Neural progenitor cell (in vitro differentiated cells): ENCODE measurements around the gene KASH5. TPM values are rescaled to one million over a fixed set of nuclear protein-coding genes. Genes with fewer than 3 reads are reported as not detected.

Experiments used
- DNase-seq: peaks from one replicate; pipeline ENCODE4 v3.0.0-alpha.2; 2016; ENCODE audit warnings: low spot score
- H2AFZ ChIP-seq: fragments of 200-600 bp; sonication (generic); replicated peaks from 2 replicates; pipeline ENCODE4 v1.6.1; 2016; ENCODE audit warnings: antibody characterized with exemption
- H3F3A ChIP-seq: fragments of 200-600 bp; sonication (generic); 2 replicates; pipeline ENCODE4 v1.6.1; 2016; ENCODE audit warnings: antibody characterized with exemption, low read depth
- H3K27ac ChIP-seq: fragments of 200-600 bp; sonication (generic); 2 replicates; pipeline ENCODE4 v1.5.1; 2016; ENCODE audit warnings: mild to moderate bottlenecking
- H3K27me3 ChIP-seq: fragments of 200-600 bp; sonication (generic); 2 replicates; pipeline ENCODE4 v1.6.1; 2016; ENCODE audit warnings: mild to moderate bottlenecking, moderate library complexity
- H3K36me3 ChIP-seq: fragments of 200-600 bp; sonication (generic); 2 replicates; pipeline ENCODE4 v1.5.1; 2016
- H3K4me1 ChIP-seq: fragments of 200-600 bp; sonication (generic); 2 replicates; pipeline ENCODE4 v1.6.1; 2016; ENCODE audit warnings: mixed run types
- H3K4me2 ChIP-seq: fragments of 200-600 bp; sonication (generic); 2 replicates; pipeline ENCODE4 v1.6.1; 2016
- H3K4me3 ChIP-seq: fragments of 200-600 bp; sonication (generic); 2 replicates; pipeline ENCODE4 v1.5.1; 2016
- H3K79me2 ChIP-seq: fragments of 200-600 bp; sonication (generic); 2 replicates; pipeline ENCODE4 v1.6.1; 2016; ENCODE audit warnings: low read depth
- H3K9ac ChIP-seq: fragments of 200-600 bp; sonication (generic); 2 replicates; pipeline ENCODE4 v1.6.1; 2016
- H3K9me3 ChIP-seq: fragments of 200-600 bp; sonication (generic); 2 replicates; pipeline ENCODE4 v1.5.1; 2016; ENCODE audit warnings: low read depth
- H4K20me1 ChIP-seq: fragments of 200-600 bp; sonication (generic); 2 replicates; pipeline ENCODE4 v1.6.1; 2016; ENCODE audit warnings: low read depth
- H3K27ac Mint-ChIP-seq: 3 replicates; pipeline ENCODE4 v1.8.0; 2021; ENCODE audit warnings: mixed read lengths
- H3K27me3 Mint-ChIP-seq: 2 replicates; pipeline ENCODE4 v1.8.0; 2022; ENCODE audit warnings: low read depth, mild to moderate bottlenecking, inconsistent platforms, moderate library complexity, mixed read lengths; ENCODE audit not compliant: insufficient read depth
- H3K36me3 Mint-ChIP-seq: 3 replicates; pipeline ENCODE4 v1.8.0; 2021; ENCODE audit warnings: mixed read lengths
- H3K4me1 Mint-ChIP-seq: 3 replicates; pipeline ENCODE4 v1.8.0; 2021; ENCODE audit warnings: mixed read lengths
- H3K4me3 Mint-ChIP-seq: 3 replicates; pipeline ENCODE4 v1.8.0; 2021; ENCODE audit warnings: mild to moderate bottlenecking, moderate library complexity, mixed read lengths
- H3K9me3 Mint-ChIP-seq: 3 replicates; pipeline ENCODE4 v1.8.0; 2020; ENCODE audit warnings: mixed read lengths
- CTCF ChIP-seq: fragments of 200-600 bp; sonication (generic); IDR thresholded peaks from 2 replicates; pipeline ENCODE4 v1.5.1; 2017; ENCODE audit warnings: antibody characterized with exemption, mild to moderate bottlenecking
- EZH2 ChIP-seq: fragments of 200-600 bp; sonication (generic); IDR thresholded peaks from 2 replicates; pipeline ENCODE4 v1.6.1; 2017; ENCODE audit warnings: antibody characterized with exemption, mild to moderate bottlenecking, moderate library complexity
- EZH2phosphoT487 ChIP-seq: fragments of 200-600 bp; sonication (generic); IDR thresholded peaks from 2 replicates; pipeline ENCODE4 v1.6.1; 2017; ENCODE audit warnings: antibody characterized with exemption
- total RNA-seq: library from RNA; depleted of rRNA; stranded (reverse); fragments of >200 nt; gene quantifications from 2 replicates; pipeline ENCODE4 v1.2.3, GENCODE V29; 2015; ENCODE audit warnings: low replicate concordance

The KASH5 gene
- total RNA-seq, 1 donor from 2014 or later, result not detected

GRCh38 chr19:49415102-49415809 lies 27.2 kb downstream of the KASH5 start:
- no peak overlapping the region for H2AFZ ChIP-seq
- no peaks in the 10 kb centered on the region for H3K9me3 ChIP-seq
- peaks cover 18% of the 10 kb centered on the region for H3K27me3 ChIP-seq
- Mint-ChIP-seq H3K4me1 (peaks cover 22% of the 10 kb centered on the region), H3K4me3 (peak overlapping the region; percentile 50), H3K36me3 (no peaks in the 10 kb centered on the region), H3K9me3 (peaks cover 2% of the 10 kb centered on the region), H3K27me3 (peaks cover 42% of the 10 kb centered on the region), H3K27ac (peak overlapping the region; percentile 15)
- H3K27ac ChIP-seq, result no peak overlapping the region
- DNase-seq, result no peak
- H3K9ac ChIP-seq, result no peak overlapping the region
- H3F3A ChIP-seq, result peaks cover 9% of the 10 kb centered on the region
- H3K4me2 ChIP-seq, result no peak overlapping the region
- H3K36me3 ChIP-seq, result no peaks in the 10 kb centered on the region
- no peaks in the 10 kb centered on the region for H3K79me2 ChIP-seq
- no peak for TF ChIP-seq EZH2phosphoT487
- TF ChIP-seq EZH2, result no peak
- TF ChIP-seq CTCF, result no peak
- H3K4me3 ChIP-seq, result no peak overlapping the region
- no peaks in the 10 kb centered on the region for H4K20me1 ChIP-seq
- H3K4me1 ChIP-seq, result peaks cover 40% of the 10 kb centered on the region

GRCh38 chr19:49415810-49416200 lies 27.8 kb downstream of the KASH5 start:
- Histone ChIP-seq H3K4me1 (peaks cover 44% of the 10 kb centered on the region), H3K36me3 (no peaks in the 10 kb centered on the region), H4K20me1 (no peaks in the 10 kb centered on the region), H3K4me2 (no peak overlapping the region), H3K9ac (no peak overlapping the region), H3K9me3 (no peaks in the 10 kb centered on the region), H3K79me2 (no peaks in the 10 kb centered on the region), H3F3A (peaks cover 15% of the 10 kb centered on the region), H3K4me3 (no peak overlapping the region), H3K27ac (no peak overlapping the region), H3K27me3 (peaks cover 23% of the 10 kb centered on the region), H2AFZ (no peak overlapping the region)
- no peaks in the 10 kb centered on the region for H3K36me3 Mint-ChIP-seq
- H3K4me1 Mint-ChIP-seq, result peaks cover 26% of the 10 kb centered on the region
- no peak for TF ChIP-seq EZH2phosphoT487
- no peak for TF ChIP-seq EZH2
- no peak for DNase-seq
- H3K9me3 Mint-ChIP-seq, result peaks cover 2% of the 10 kb centered on the region
- peak overlapping the region; percentile 50 for H3K4me3 Mint-ChIP-seq
- H3K27me3 Mint-ChIP-seq, result peaks cover 48% of the 10 kb centered on the region
- peak overlapping the region; percentile 15 for H3K27ac Mint-ChIP-seq

GRCh38 chr19:49417088-49417487 lies 29.0 kb downstream of the KASH5 start:
- Mint-ChIP-seq H3K9me3 (peaks cover 2% of the 10 kb centered on the region), H3K36me3 (no peaks in the 10 kb centered on the region), H3K4me1 (peaks cover 37% of the 10 kb centered on the region), H3K27me3 (peaks cover 59% of the 10 kb centered on the region), H3K27ac (no peak overlapping the region), H3K4me3 (peak overlapping the region; percentile 27)
- no peak overlapping the region for H3K4me3 ChIP-seq
- H4K20me1 ChIP-seq, result peaks cover 7% of the 10 kb centered on the region
- H3K9ac ChIP-seq, result no peak overlapping the region
- peaks cover 19% of the 10 kb centered on the region for H3F3A ChIP-seq
- peaks cover 37% of the 10 kb centered on the region for H3K4me1 ChIP-seq
- no peaks in the 10 kb centered on the region for H3K9me3 ChIP-seq
- TF ChIP-seq EZH2phosphoT487 (no peak), CTCF (peak; percentile 25)
- peaks cover 36% of the 10 kb centered on the region for H3K27me3 ChIP-seq
- DNase-seq, result peak; percentile 37
- H3K36me3 ChIP-seq, result no peaks in the 10 kb centered on the region
- H3K79me2 ChIP-seq, result no peaks in the 10 kb centered on the region
- H2AFZ ChIP-seq, result no peak overlapping the region
- peak overlapping the region; percentile 12 for H3K4me2 ChIP-seq
- no peak overlapping the region for H3K27ac ChIP-seq

GRCh38 chr19:49418511-49418910 lies 30.5 kb downstream of the KASH5 start:
- Histone ChIP-seq H3K9me3 (no peaks in the 10 kb centered on the region), H3K4me2 (no peak overlapping the region), H3K27me3 (peaks cover 50% of the 10 kb centered on the region), H4K20me1 (peaks cover 7% of the 10 kb centered on the region), H3F3A (peaks cover 29% of the 10 kb centered on the region), H3K36me3 (no peaks in the 10 kb centered on the region), H3K9ac (no peak overlapping the region), H3K79me2 (no peaks in the 10 kb centered on the region), H3K27ac (no peak overlapping the region), H3K4me1 (peaks cover 37% of the 10 kb centered on the region), H2AFZ (no peak overlapping the region), H3K4me3 (no peak overlapping the region)
- Mint-ChIP-seq H3K36me3 (no peaks in the 10 kb centered on the region), H3K4me1 (peaks cover 37% of the 10 kb centered on the region), H3K4me3 (no peak overlapping the region), H3K9me3 (peaks cover 2% of the 10 kb centered on the region), H3K27me3 (peaks cover 63% of the 10 kb centered on the region), H3K27ac (no peak overlapping the region)
- DNase-seq, result no peak
- TF ChIP-seq EZH2phosphoT487, result no peak
- no peak for TF ChIP-seq CTCF
- TF ChIP-seq EZH2, result no peak
